Hippocampal formation (tissue), 2 donors: ENCODE measurements around the gene RAB24.
A peak's percentile ranks its signal among the peaks of the same experiment; 100 is the strongest.
"Not testable (repeated sequence)": the region's sequence is repeated elsewhere in the genome, so short reads cannot be mapped to it uniquely, and the experiment has no call there.

ENCODE experiments used
- DNase-seq, 2 donors: peaks; one replicate each; lab custom pipeline; 2025; lab: John Stamatoyannopoulos, UW

RAB24 gene

DNA sequence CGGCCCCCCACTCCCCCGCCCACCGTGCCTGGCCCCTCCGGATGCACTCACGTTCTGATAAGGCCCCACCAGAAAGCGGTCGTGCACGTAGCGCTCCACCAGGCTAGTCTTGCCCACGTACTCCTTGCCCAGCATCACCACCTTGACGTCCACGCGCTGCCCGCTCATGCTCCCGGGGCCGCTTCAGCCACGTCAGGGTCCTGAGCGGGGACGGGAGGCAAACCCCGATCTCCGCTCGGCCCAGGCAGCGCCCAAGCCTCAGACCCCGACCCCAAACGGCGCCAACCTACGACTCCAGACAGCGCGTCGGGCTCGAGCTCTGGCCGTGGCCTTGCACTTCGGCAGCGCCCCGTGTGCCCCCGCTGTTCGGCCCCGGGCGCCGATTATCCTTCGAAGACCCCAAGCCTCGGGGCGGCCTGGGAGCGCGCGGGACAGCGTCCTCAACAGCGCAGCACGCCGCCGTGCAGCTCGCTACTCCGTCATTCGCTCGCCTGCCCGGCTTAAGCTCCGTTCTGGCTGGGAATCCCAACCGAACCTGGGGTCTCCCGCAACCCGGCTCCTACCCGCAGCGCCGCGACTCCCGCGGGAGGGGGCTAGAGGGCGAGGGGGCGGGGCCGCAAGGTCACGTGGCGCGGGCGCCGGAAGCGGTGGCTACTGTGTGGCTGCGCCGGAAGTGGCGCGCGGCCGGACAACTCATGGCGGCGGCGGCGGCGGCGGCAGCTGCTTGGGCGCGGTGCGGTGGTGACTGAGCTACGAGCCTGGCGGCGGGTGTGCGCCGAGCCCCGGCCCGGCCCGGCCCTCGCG is at the start of gene RAB24, which contains the start of gene PRELID1:
RAB24 (minus strand) TSS at position 599 of the 804 bp plus-strand sequence; CDS start at position 168, 431 bp downstream.
PRELID1 (plus strand) TSS at position 679 of the 804 bp plus-strand sequence. CDS start 187 bp downstream, outside the sequence.
- peak; percentile 64 to 83 for DNase-seq

DNA sequence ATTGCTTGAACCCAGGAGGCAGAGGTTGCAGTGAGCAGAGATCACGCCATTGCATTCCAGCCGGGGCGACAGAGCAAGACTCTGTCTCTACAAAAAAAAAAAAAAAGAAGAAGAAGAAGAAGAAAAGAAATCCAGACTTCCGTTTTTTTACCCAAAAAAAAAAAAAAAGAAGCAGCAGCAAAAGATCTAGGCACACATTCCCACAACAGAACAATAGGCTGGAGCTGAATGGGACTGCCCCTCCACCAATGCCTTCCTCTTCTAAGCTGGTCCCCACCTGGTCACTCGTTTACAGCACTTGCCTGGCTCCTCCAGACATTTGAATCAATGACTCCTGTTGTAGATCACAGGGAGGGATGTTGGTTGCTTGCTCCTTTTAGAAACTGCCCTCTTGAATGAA is 49.6 kb upstream of the RAB24 start:
- DNase-seq = no peak

- peak; percentile 90 to 94 for DNase-seq
Observed at GRCh38 chr5:177351392-177352329, 48.1 kb upstream of the RAB24 start, which contains the start of gene LMAN2. Gene LMAN2, minus strand, starts transcription at chr5:177351668. Its CDS starts 21 bp downstream, at chr5:177351647.

DNA sequence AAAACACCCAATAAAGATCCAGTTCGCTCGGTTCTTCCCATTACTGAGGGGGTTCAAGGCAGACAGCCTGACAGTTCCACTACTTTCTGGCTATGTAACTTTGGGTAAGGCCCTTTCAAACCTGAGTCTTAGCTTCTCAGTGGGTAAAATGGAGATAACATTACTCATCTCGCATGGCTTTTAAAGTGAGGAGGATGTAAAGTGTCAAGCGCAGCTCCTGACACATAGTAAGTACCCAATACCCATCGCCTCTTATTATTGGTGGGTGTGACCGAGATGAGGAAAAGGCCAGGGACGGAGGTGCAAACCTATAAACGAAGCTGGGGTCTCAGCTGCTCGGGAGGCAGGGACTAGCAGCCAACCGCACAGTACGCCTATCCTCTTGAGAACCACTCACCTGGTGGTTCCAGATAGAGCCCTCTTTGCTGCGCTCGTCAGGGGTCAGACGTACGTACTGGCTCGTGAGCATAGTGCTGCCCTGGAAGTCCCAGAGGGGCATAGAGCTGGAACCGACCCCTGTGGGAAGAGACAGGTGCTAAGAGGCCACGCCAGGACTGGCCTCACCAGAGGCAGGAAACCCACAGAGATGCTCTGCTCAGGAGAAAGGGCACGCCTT is 47.4 kb upstream of the RAB24 start:
- DNase-seq = no peak

DNA sequence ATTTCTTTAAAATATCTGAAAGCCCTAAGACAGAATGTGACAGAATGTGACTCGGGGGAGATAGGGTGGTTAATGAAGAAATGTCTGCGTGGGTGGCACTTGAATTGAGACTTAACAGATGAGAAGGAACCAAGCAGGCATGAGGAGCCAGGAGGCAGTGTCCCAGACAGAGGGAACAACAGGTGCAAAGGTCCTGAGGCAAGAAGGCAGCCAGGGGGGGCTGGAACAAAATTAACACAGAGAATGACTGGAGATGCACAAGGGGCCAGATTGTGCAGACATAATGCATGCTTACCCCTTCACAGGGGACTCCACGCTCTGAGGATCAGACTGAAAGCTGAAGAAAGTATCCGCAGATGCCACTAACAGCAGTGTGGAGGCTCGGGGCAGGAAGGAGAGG is 46.2 kb upstream of the RAB24 start:
- no peak for DNase-seq

GRCh38 chr5:177349362-177349647 is 45.8 kb upstream of the RAB24 start:
- no peak for DNase-seq

GRCh38 chr5:177347699-177348098 is 44.2 kb upstream of the RAB24 start:
- no peak for DNase-seq

GRCh38 chr5:177346820-177347219 is 43.3 kb upstream of the RAB24 start:
- DNase-seq = no peak

DNA sequence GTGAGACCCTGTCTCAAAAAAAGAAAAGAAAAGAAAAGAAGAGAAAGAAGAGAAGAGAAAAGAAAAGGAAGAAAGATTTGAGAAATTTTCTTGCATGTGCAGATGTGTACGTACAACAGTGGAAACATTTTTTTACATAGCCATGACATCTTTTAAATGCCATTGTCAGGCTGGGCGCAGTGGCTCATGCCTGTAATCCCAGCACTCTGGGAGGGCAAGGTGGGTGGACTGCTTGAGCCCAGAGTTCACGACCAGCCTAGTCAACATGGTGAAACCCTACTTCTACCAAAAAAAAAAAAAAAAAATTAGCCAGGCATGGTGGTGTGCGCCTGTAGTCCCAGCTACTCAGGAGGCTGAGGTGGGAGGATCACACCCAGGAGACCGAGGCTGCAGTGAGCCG is 41.4 kb upstream of the RAB24 start:
- no peak for DNase-seq

- no peak for DNase-seq
Observed at GRCh38 chr5:177343777-177344176, 40.3 kb upstream of the RAB24 start.

DNA sequence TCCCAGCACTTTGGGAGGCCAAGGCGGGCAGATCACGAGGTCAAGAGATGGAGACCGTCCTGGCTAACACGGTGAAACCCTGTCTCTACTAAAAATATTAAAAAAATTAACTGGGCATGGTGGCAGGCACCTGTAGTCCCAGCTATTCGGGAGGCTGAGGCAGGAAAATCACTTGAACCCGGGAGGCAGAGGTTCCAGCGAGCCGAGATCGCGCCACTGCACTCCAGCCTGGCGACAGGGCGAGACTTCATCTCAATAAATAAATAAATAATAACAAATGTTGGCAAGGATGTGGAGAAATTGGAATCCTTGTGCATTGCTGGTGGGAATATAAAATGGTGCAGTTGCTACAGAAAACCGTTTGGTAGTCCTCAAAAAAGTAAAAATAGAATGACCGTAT is 39.5 kb upstream of the RAB24 start:
- not testable (repeated sequence) for DNase-seq

DNA sequence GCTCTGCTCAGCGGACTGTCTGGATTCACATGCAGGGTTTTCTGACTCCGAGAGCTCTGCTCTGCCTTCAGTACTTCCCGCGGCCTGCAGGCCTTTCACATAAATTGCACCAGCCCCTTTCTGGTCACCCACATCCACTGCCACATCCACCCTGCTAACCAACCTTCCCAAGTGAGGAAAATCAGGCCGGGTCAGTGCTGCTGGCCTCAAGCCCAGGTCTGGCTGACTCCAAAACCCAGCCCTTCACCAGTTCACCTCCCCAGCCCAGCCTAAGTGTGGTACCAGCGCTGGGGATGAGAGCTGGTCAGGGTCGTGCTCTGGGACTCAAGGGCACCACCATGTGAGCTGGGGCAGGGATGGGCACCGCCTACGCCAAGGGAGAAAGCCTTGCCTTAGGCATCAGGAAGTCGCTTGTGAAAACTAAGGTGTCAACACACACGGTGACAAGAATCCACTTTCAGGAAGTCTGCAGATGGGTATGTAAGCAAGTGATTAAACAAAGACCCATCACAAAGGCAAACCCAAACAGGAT is 35.7 kb upstream of the RAB24 start:
- no peak for DNase-seq

- DNase-seq = no peak
Observed at GRCh38 chr5:177338251-177339106, 35.0 kb upstream of the RAB24 start.

DNA sequence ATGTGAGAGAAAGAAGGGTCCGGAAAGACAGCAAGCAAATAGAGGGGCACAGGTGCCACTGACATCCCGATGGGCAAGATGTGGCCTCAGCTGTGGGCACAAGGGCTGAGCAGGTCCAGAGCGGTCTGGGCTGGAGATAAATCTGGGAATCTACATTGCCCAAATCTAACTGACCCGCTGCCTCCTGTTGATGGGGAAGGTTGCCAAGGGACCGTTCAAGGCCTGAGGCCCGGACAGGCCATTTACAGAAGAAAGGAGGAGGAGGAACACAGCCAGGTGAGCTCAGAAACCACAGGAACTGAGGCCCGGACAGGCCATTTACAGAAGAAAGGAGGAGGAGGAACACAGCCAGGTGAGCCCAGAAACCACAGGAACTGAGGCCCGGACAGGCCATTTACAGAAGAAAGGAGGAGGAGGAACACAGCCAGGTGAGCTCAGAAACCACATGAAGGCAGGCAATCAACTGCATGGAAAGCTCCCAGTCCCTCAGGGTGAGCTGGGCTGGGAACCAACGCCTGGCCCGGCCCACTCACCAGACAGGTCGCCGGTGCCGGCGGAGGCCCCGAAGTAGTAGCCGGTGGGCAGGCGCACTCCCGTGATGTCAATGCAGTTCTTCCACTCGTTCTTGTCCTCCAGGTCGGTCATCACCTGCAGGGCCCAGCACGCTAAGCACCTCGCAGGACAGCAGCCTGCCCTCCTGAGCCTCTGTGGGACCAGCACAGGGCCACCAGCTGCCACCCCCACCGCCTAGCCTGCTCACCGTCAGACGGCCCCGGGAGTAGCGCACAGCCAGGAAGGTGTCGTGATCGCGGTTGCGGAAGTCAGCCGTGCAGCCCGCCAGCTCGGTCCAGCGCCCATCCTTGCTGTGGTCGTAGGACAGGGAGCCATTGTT is 33.3 kb upstream of the RAB24 start:
- DNase-seq = no peak

GRCh38 chr5:177336112-177336511 is 32.6 kb upstream of the RAB24 start:
- no peak for DNase-seq

DNA sequence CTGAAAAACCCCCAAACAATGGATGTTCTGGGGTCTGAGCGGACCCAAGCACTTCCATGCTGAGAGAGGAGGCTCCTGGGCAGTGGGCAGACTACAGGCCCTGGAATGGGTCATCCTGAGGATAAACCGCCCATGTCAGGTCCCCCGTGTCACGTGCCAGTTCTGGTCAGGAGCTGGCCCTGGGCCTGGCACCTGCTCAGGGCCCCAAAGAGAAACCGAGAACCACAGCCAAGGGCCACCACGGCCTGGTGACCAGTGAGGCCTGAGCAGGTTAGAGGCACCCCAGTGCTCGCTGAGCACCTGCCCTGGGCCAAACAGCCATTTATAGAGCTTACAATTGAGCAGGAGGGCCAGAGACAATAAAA is 32.2 kb upstream of the RAB24 start:
- no peak for DNase-seq

DNA sequence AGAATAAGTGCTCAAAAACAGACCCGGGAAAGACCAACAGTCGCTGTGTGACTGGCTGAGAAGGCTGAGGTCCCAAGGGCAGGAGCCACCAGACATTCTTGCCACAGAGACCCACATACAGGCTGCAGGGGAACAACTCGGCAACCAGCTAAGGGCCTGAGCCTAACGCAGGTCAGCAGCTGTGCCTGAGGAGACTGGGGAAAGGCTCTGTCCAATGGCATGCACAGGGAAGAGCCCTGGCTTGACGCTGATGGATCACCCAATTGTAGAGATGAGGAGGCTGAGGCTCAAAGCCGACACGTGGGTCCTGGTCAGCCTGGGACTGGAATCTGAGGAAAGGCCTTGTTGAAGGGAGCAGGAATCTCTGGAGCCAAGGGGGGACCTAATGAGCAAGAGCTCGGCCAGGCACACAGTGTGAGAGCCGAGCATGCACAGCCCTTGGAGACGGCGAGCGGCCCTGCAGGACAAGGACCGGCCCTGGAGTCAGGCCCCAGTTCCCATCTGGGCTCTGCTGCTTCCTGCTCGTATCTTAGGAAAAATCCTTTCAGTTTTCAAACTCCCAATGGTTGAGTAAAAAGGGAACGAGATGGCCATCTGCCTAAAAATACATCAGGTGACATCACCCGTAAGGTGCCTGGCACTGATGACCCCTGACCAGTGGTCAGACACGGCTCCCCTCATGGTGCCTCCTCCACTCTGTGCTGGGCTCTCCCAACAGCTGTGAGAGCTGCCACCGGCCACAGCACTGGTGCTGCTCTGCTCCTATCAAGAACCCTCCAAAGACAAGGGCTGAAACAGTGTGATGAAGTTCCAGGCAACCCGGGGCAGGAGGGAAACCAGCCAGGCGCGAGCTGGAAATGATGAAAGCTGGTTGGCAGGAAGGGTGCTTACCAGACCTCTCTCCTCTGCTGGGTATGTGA is 31.5 kb upstream of the RAB24 start:
- no peak for DNase-seq

DNA sequence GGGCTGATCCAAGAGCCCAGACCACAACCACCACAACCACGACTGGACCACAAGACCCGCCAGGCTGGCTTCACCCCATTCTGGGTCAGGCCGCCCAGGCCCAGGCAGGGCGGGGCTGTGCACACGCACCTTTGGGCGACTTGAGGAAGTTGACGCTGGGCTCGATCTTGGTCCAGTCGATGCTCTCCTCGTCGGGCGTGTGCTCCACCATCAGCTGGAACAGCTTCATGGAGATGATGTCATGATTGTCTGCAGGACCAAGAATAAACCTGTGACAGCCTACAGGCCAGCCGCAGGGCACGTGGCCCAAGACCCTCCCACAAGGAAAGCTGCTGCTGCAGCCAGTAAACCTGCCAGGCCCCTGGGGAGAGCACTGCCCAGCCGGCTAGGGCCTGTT is 30.6 kb upstream of the RAB24 start:
- DNase-seq = no peak
